SH-SY5Y (cell line): ENCODE results near the gene SFXN1.

Source experiments
- GATA2 ChIP-seq: IDR thresholded peaks from 2 replicates; pipeline ENCODE4 v1.6.1; 2011; ENCODE audit warnings: mild to moderate bottlenecking, low read depth, low read length
- GATA3 ChIP-seq: IDR thresholded peaks from 2 replicates; pipeline ENCODE4 v1.6.1; 2011; ENCODE audit warnings: low read depth, mild to moderate bottlenecking, low read length, moderate library complexity

- TF ChIP-seq GATA2, result no peak
- no peak for TF ChIP-seq GATA3
Measured at GRCh38 chr5:175567954-175568353, 89.6 kb downstream of the SFXN1 start.
